ENCODE measurements around the gene DOCK4. TPM values are rescaled to one million over a fixed set of nuclear protein-coding genes. Genes with fewer than 3 reads are reported as not detected.

DOCK4 gene
- total RNA-seq, 2 experiments from 2014 or later = 0.64 to 0.87 TPM

DNA sequence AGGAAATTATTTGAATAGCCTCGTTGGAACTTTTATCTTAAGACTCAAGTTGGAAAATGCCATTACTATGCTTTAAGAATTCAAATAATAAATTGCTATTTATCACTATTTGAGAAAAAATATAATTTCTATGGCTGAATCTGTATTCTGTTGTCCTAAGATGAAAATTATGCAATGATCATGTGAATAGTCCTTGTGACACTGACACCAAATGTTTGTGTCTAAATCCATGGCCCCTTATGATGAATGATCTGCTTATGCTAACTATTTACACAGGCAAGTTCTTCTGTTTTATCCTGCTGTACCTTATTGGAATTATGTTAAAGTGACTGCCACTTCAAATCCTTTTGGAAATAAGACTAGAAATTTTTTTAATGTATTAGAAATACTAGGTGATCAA is 208.7 kb downstream of the DOCK4 start:
- Mint-ChIP-seq H3K4me3 (no peak overlapping the region), H3K36me3 (no peaks in the 10 kb centered on the region), H3K4me1 (no peaks in the 10 kb centered on the region), H3K27me3 (peaks cover 9% of the 10 kb centered on the region), H3K9me3 (ENCODE audit: low read depth) (no peaks in the 10 kb centered on the region), H3K27ac (no peak overlapping the region)
- ATAC-seq = no peak
- no peak for DNase-seq
- CTCF ChIA-PET = no interaction called here

DNA sequence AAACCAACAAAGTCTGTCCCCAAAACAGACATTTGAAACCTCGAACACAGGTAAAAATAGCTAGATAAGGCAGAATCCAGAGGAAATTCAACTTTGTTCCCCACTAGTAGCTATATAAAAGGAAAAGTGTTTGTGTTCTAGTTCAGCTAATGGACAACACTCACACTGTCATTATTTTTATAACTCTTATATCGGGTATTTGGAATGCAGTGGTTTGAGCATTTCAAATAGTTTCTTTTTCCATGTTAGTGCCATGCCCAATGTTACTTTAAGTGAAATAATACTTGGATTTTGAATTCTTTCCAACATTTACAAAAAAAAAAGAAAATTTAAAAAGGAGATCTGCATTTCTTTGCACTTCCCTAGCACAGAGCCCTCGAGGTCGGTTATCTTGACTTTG is 213.6 kb downstream of the DOCK4 start:
- Mint-ChIP-seq H3K4me1 (no peaks in the 10 kb centered on the region), H3K27ac (no peak overlapping the region), H3K4me3 (no peak overlapping the region), H3K9me3 (ENCODE audit: low read depth) (no peaks in the 10 kb centered on the region), H3K27me3 (no peaks in the 10 kb centered on the region), H3K36me3 (no peaks in the 10 kb centered on the region)
- ATAC-seq = no peak
- DNase-seq = no peak
- CTCF ChIA-PET = no interaction called here

DNA sequence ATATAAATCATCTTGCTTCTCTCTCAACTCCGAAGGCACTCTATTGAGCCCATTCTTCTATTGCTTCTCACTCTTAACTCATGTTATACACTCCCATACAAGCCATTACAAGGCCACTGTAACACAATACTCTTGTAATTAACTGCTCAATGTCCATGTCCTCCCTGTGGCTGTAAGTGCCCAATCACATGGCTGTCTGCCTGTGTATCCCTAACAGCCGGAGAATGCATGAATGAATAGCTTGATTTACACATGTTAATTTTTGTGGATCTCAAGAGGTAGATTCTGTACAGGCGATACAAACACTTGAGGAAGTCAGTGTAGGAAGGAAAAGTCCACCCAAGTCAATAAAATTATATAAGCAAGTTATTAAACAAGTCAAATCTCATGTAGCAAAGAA is 215.6 kb downstream of the DOCK4 start:
- no peak for DNase-seq
- no peaks in the 10 kb centered on the region for H3K27me3 Mint-ChIP-seq
- ATAC-seq = no peak
- no peaks in the 10 kb centered on the region for H3K36me3 Mint-ChIP-seq
- no peaks in the 10 kb centered on the region for H3K9me3 Mint-ChIP-seq (ENCODE audit: low read depth)
- H3K4me3 Mint-ChIP-seq = no peak overlapping the region
- CTCF ChIA-PET = no interaction called here
- no peaks in the 10 kb centered on the region for H3K4me1 Mint-ChIP-seq
- H3K27ac Mint-ChIP-seq = no peak overlapping the region

DNA sequence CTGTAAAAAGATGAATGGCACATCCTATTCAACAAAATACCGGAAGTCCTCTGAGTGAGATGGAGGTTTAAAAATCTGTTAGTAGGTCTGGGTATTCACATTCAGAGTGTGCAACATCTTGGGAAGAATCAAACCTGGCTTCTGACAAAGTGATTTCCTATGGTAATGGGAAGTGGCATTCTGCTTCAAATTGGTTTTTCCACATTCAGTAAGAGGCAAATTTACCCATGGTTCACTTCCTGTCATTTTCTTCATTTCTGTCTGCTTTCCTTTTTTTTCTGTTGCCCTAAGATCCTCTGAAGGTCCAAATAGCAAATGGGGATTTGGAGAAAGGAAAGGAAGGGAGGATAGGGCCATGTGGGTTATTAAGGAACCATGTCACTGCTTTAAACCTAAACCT is 218.3 kb downstream of the DOCK4 start:
- DNase-seq = no peak
- Mint-ChIP-seq H3K27me3 (no peaks in the 10 kb centered on the region), H3K27ac (no peak overlapping the region), H3K36me3 (no peaks in the 10 kb centered on the region), H3K4me3 (no peak overlapping the region), H3K9me3 (ENCODE audit: low read depth) (no peaks in the 10 kb centered on the region), H3K4me1 (no peaks in the 10 kb centered on the region)
- CTCF ChIA-PET = no interaction called here
- no peak for ATAC-seq

DNA sequence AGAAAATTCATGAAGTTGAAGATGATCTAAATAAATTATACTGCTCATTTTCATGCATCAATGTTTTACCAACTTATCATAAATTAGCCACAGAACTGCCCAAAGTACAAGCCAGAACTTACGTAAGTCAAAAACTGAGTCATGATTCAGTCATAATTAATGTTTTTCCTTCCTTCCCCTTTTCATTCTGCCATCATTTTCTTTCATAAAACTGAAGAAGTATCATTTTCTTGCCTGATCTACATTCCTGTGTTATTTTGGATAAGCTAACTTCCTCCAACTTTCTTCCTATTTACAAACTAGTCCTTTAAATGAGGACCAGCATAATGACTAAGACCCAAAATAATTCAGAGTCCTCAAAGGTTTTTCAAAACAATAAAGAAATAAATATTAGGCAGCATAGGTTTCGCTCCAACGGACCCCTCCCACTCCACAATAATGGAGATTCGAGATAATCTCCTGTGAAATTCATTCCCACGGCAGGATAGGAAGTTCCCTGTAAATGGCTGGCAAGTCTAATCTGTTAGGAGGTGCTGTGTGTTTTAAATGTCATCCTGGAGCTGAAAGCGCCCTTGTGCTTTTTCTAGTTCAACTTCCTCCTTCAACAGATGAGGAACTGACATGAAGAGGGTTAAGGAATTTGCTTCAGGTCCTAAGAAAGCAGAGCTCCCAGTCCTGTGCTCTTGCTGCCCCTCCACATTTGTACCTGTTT is 218.9 kb downstream of the DOCK4 start:
- Mint-ChIP-seq H3K36me3 (no peaks in the 10 kb centered on the region), H3K4me1 (no peaks in the 10 kb centered on the region), H3K27ac (no peak overlapping the region), H3K27me3 (no peaks in the 10 kb centered on the region), H3K9me3 (ENCODE audit: low read depth) (no peaks in the 10 kb centered on the region), H3K4me3 (no peak overlapping the region)
- no peak for DNase-seq
- CTCF ChIA-PET = no interaction called here
- ATAC-seq = no peak

DNA sequence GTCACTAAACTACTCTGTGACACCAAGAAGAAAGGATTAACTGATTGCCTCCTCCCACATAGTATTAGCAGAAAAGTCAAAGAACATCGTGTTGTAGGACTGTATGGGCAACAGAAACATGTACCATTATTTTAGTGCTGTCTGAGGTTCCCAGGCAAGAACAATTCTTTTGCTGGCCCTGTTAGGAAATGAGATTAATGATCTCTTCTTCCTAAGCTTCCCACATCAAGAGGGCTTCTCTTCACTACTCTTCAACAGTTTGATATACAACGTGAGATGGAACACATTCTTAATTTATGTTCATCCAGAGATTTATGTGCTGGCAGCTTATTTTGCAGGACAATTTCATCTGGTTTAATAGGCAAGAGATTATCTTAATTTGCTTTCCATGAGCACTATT is 219.6 kb downstream of the DOCK4 start:
- no peak overlapping the region for H3K27ac Mint-ChIP-seq
- no peaks in the 10 kb centered on the region for H3K9me3 Mint-ChIP-seq (ENCODE audit: low read depth)
- H3K27me3 Mint-ChIP-seq = no peaks in the 10 kb centered on the region
- no peak overlapping the region for H3K4me3 Mint-ChIP-seq
- H3K36me3 Mint-ChIP-seq = no peaks in the 10 kb centered on the region
- CTCF ChIA-PET = no interaction called here
- ATAC-seq (no peak), DNase-seq (no peak)
- H3K4me1 Mint-ChIP-seq = no peaks in the 10 kb centered on the region

DNA sequence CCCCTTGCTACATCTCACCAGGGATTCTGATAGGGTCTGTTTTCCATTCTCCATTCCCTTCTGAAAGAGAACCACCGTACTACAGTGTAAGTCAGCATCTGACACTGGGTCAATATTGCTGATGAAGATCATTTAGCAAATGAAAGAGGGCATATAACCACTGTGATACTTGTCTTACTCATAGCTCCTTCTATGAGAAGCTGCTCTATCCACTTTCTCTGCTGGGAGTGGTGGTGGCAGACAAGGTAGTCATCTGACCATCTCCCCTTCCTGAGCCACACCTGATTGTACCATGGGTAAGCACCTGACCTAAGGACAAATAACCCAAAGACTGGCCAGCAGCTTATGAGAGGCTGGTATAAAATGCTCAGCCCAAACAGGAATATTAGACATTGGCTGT is 220.4 kb downstream of the DOCK4 start:
- no peaks in the 10 kb centered on the region for H3K27me3 Mint-ChIP-seq
- ATAC-seq (no peak), DNase-seq (no peak)
- no peak overlapping the region for H3K4me3 Mint-ChIP-seq
- H3K9me3 Mint-ChIP-seq (ENCODE audit: low read depth) = no peaks in the 10 kb centered on the region
- no peak overlapping the region for H3K27ac Mint-ChIP-seq
- CTCF ChIA-PET = no interaction called here
- no peaks in the 10 kb centered on the region for H3K4me1 Mint-ChIP-seq
- H3K36me3 Mint-ChIP-seq = no peaks in the 10 kb centered on the region

DNA sequence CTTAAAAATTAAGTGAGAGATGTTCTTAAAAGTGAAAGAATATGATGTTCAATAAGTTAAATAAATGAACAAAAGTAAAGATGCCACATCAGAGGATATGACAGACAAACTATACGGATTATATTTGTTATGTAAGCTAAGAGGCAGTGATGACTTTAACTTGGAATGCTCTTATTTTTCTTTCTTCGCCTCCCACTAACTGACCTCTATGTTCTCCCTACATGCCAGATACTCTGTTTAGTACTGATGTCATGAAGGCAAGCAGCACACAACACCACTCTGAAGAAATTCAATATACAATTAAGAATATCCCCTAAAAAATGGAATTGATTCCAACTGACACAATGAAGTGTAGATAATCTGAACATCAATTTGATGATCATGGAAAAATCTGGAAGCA is 223.4 kb downstream of the DOCK4 start:
- H3K27me3 Mint-ChIP-seq = no peaks in the 10 kb centered on the region
- no peaks in the 10 kb centered on the region for H3K9me3 Mint-ChIP-seq (ENCODE audit: low read depth)
- H3K4me1 Mint-ChIP-seq = no peaks in the 10 kb centered on the region
- CTCF ChIA-PET = no interaction called here
- ATAC-seq (no peak), DNase-seq (no peak)
- H3K36me3 Mint-ChIP-seq = no peaks in the 10 kb centered on the region
- no peak overlapping the region for H3K4me3 Mint-ChIP-seq
- no peak overlapping the region for H3K27ac Mint-ChIP-seq

DNA sequence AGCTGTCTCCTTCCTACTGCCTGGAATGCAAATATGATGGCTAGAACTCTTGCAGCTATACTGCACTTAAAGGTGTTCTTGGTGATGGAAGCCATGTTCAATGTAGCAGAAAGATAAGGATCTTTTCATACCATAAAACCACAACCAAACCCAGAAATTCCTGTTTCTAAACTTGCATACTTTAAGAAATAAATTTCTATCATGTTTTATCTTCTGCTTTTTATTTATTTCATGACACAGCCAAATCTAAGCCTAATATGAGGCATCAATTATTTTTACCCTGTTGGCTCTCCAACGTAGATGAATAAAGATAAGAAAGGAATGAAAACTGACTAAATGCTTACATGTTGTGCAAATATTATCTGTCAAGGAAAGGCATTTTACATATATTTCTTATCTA is 224.1 kb downstream of the DOCK4 start:
- H3K27me3 Mint-ChIP-seq = no peaks in the 10 kb centered on the region
- H3K27ac Mint-ChIP-seq = no peak overlapping the region
- no peaks in the 10 kb centered on the region for H3K36me3 Mint-ChIP-seq
- ATAC-seq = no peak
- CTCF ChIA-PET = no interaction called here
- H3K9me3 Mint-ChIP-seq (ENCODE audit: low read depth) = no peaks in the 10 kb centered on the region
- DNase-seq = no peak
- no peaks in the 10 kb centered on the region for H3K4me1 Mint-ChIP-seq
- no peak overlapping the region for H3K4me3 Mint-ChIP-seq

DNA sequence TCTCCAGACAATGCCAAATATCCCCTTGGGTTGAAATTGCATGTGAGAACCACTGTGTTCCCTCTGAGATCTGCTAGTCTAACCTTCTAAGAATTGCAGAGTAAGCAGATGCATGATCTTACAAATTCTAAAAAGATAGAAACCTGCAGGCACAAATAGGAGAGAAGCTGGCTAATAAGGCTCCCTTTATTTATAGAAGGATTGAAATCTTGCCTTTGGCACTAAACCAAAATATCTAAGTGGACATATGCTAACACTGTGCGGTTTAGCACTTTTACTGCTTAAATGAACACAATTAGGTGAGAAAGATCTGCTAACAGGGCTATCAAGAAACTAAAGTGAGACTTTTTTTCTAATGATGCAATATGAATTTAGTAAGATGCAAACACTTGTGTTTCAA is 225.5 kb downstream of the DOCK4 start:
- CTCF ChIA-PET = no interaction called here
- Mint-ChIP-seq H3K4me1 (no peaks in the 10 kb centered on the region), H3K36me3 (no peaks in the 10 kb centered on the region), H3K27me3 (no peaks in the 10 kb centered on the region), H3K9me3 (ENCODE audit: low read depth) (no peaks in the 10 kb centered on the region), H3K4me3 (no peak overlapping the region), H3K27ac (no peak overlapping the region)
- no peak for ATAC-seq
- DNase-seq = no peak

DNA sequence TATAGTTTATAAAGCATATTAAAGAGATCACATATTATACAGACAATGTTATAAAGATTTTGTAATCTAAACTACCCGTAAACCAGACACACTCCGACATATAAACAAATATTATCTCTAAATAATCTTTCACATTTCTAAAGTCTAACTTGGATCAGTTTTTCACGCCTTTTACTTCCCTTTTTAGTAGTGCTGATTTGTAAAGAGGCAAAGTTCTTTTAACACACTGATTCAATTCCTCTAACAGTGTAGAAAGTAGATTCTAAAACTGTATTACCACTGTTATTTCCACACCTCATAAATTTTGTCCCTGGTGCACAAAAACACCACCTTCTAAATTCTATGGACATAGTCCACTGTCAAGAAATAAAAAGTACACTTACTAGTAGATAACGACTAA is 230.9 kb downstream of the DOCK4 start:
- CTCF ChIA-PET = no interaction called here
- Mint-ChIP-seq H3K4me3 (no peak overlapping the region), H3K27ac (no peak overlapping the region), H3K27me3 (no peaks in the 10 kb centered on the region), H3K36me3 (no peaks in the 10 kb centered on the region), H3K9me3 (ENCODE audit: low read depth) (no peaks in the 10 kb centered on the region), H3K4me1 (no peaks in the 10 kb centered on the region)
- ATAC-seq (no peak), DNase-seq (no peak)

DNA sequence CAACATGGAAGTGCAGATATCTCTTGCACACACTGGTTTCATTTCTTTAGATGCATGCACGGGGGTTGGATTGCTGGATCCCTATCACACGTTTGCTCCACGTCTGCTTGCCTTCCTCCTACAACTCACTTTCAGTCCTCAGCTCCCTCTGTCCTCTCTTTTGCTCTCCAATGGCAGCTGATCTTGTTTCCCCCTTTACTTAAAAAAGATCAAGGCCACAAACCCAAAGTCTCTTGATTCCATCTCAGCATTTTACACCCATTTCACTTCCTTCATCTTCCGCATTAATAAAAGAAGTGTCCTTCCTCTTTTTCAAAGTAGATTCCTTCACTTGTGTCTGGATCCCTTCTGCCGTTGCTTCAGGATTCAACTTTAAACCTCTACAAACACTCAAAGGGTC is 245.2 kb downstream of the DOCK4 start:
- no peak overlapping the region for H3K27ac Mint-ChIP-seq
- H3K9me3 Mint-ChIP-seq (ENCODE audit: low read depth) = no peaks in the 10 kb centered on the region
- H3K4me3 Mint-ChIP-seq = no peak overlapping the region
- peaks cover 2% of the 10 kb centered on the region for H3K27me3 Mint-ChIP-seq
- no peaks in the 10 kb centered on the region for H3K36me3 Mint-ChIP-seq
- ATAC-seq = no peak
- CTCF ChIA-PET = no interaction called here
- H3K4me1 Mint-ChIP-seq = no peaks in the 10 kb centered on the region
- no peak for DNase-seq

DNA sequence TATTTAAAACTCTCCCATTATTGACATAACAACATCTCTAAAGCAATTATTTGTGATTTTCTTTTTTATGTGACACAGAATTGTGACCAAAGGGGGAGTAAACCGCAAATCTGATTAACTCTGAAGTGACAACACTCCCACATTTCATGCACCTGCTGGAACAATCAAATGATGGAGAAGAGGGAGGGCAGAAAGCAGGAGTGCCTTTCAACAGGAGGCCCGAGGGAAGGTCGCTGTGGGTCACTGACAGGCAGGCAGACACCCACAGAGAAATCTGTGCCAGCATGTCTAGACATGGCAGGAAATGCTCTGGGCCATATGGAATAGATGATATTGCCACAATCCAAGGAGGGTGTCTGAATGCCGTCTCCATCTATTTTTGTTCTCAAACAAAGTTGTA is 247.3 kb downstream of the DOCK4 start:
- H3K27ac Mint-ChIP-seq = no peak overlapping the region
- H3K27me3 Mint-ChIP-seq = peaks cover 2% of the 10 kb centered on the region
- CTCF ChIA-PET = no interaction called here
- no peak overlapping the region for H3K4me3 Mint-ChIP-seq
- no peaks in the 10 kb centered on the region for H3K4me1 Mint-ChIP-seq
- H3K36me3 Mint-ChIP-seq = no peaks in the 10 kb centered on the region
- no peaks in the 10 kb centered on the region for H3K9me3 Mint-ChIP-seq (ENCODE audit: low read depth)
- DNase-seq (no peak), ATAC-seq (no peak)

DNA sequence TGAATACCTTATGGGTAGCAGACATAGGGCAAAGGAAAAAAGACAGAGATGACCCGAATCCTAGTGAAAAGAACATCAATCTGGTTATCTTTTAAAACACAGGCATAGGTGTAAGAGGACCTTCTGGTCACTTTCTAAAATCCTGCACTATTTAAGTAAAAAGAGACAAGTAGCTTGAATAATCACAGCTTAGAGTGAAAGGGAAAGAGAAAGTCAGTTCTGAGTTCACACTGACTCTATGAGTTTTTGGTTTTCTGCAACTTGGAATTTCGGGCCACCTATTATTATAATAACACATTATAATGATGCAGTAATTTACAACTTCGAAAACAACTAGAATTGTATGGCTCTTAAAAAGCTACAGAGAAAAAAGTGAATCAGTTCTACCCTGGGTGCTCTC is 247.8 kb downstream of the DOCK4 start:
- Mint-ChIP-seq H3K36me3 (no peaks in the 10 kb centered on the region), H3K4me3 (no peak overlapping the region), H3K27me3 (peaks cover 2% of the 10 kb centered on the region), H3K9me3 (ENCODE audit: low read depth) (no peaks in the 10 kb centered on the region), H3K27ac (no peak overlapping the region), H3K4me1 (no peaks in the 10 kb centered on the region)
- CTCF ChIA-PET = no interaction called here
- ATAC-seq (no peak), DNase-seq (no peak)

DNA sequence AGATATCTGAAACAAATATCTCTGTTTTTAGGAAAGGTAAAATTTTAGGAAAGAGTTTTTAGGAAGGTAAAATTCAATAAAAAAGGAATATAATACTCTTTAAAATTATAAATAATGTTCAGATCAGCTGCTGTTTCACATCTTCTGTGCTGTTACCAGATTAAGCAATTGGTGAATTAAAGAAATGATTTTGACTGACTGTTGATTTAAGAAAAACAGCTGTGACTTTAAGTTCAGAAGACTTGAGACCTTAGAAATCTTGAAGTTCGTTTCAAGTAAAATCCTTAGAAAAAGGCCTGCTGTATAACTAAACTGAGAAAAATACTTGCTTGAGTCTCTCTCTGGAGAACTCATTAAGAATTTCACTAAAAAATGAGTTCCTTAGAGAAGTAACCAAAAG is 250.6 kb downstream of the DOCK4 start:
- Mint-ChIP-seq H3K27me3 (peaks cover 2% of the 10 kb centered on the region), H3K27ac (no peak overlapping the region), H3K4me3 (no peak overlapping the region), H3K4me1 (no peaks in the 10 kb centered on the region), H3K9me3 (ENCODE audit: low read depth) (no peaks in the 10 kb centered on the region), H3K36me3 (no peaks in the 10 kb centered on the region)
- DNase-seq (no peak), ATAC-seq (no peak)
- CTCF ChIA-PET = no interaction called here
